ENCODE results near the gene STAC3.
A peak's percentile ranks its signal among the peaks of the same experiment; 100 is the strongest.
"Not testable (repeated sequence)": the region's sequence is repeated elsewhere in the genome, so short reads cannot be mapped to it uniquely, and the experiment has no call there.

STAC3 gene

GRCh38 chr12:57276935-57277563 is 26.1 kb upstream of the STAC3 start:
- H3K4me3 ChIP-seq (replicated peaks; ENCODE audit: low read depth, low read length) = no peak overlapping the region
- no peak for DNase-seq (ENCODE audit: extremely low read depth, low read depth)
- peak; percentile 54 for TF ChIP-seq CTCF (IDR thresholded peaks at IDR 0.05; ENCODE audit: low read depth, low read length, missing control alignments)

- not testable (repeated sequence) for DNase-seq (ENCODE audit: extremely low read depth, low read depth); H3K4me3 ChIP-seq (replicated peaks; ENCODE audit: low read depth, low read length)
These were observed 25.2 kb upstream of the STAC3 start for GRCh38 chr12:57276233-57276632.

- TF ChIP-seq CTCF (IDR thresholded peaks at IDR 0.05; ENCODE audit: low read depth, low read length, missing control alignments) = no peak
- DNase-seq (ENCODE audit: extremely low read depth, low read depth) = no peak
- no peak overlapping the region for H3K4me3 ChIP-seq (replicated peaks; ENCODE audit: low read depth, low read length)
These were observed 22.5 kb upstream of the STAC3 start for GRCh38 chr12:57273516-57273915.

- DNase-seq (ENCODE audit: extremely low read depth, low read depth) = no peak
- TF ChIP-seq CTCF (IDR thresholded peaks at IDR 0.05; ENCODE audit: low read depth, low read length, missing control alignments) = no peak
- H3K4me3 ChIP-seq (replicated peaks; ENCODE audit: low read depth, low read length) = no peak overlapping the region
These were observed 21.6 kb upstream of the STAC3 start for GRCh38 chr12:57272337-57273151.

- H3K4me3 ChIP-seq (replicated peaks; ENCODE audit: low read depth, low read length) = no peak overlapping the region
- DNase-seq (ENCODE audit: extremely low read depth, low read depth) = no peak
- no peak for TF ChIP-seq CTCF (IDR thresholded peaks at IDR 0.05; ENCODE audit: low read depth, low read length, missing control alignments)
These were observed 20.0 kb upstream of the STAC3 start for GRCh38 chr12:57270966-57271470.

GRCh38 chr12:57268264-57268663 is 17.3 kb upstream of the STAC3 start:
- TF ChIP-seq CTCF (IDR thresholded peaks at IDR 0.05; ENCODE audit: low read depth, low read length, missing control alignments) = no peak
- H3K4me3 ChIP-seq (replicated peaks; ENCODE audit: low read depth, low read length) = no peak overlapping the region
- no peak for DNase-seq (ENCODE audit: extremely low read depth, low read depth)

- TF ChIP-seq CTCF (IDR thresholded peaks at IDR 0.05; ENCODE audit: low read depth, low read length, missing control alignments) = no peak
- DNase-seq (ENCODE audit: extremely low read depth, low read depth) = no peak
- no peak overlapping the region for H3K4me3 ChIP-seq (replicated peaks; ENCODE audit: low read depth, low read length)
These were observed 15.7 kb upstream of the STAC3 start for GRCh38 chr12:57266681-57267080.

Measured in HFF-Myc (cell line).